CD14-positive monocyte (primary cell): ENCODE data around the gene HAND1. TPM values are rescaled to one million over a fixed set of nuclear protein-coding genes. Genes with fewer than 3 reads are reported as not detected.

Source experiments
- DNase-seq, 3 donors: peaks; one replicate each; pipeline ENCODE4 v3.0.0-alpha.2; 2011 to 2022
- H2AFZ ChIP-seq: 2 replicates; pipeline ENCODE4 v1.6.0; 2012; ENCODE audit warnings: mild to moderate bottlenecking, low read depth, low read length, inconsistent platforms; ENCODE audit not compliant: insufficient read depth, poor library complexity, severe bottlenecking
- H3K27ac ChIP-seq, 2 donors: 1 replicate in 1 of 2; 2 replicates in 1 of 2; pipeline ENCODE4 v1.5.1; 2012 to 2013; ENCODE audit warnings: low read length in 2 of 2, control low read depth in 1 of 2, inconsistent platforms in 1 of 2, low read depth in 1 of 2, mild to moderate bottlenecking in 1 of 2
- H3K27me3 ChIP-seq, 2 donors: one replicate each; pipeline versions ENCODE4 v1.6.0 to v1.6.1; 2011 to 2013; ENCODE audit warnings: low read length in 2 of 2; ENCODE audit not compliant: control insufficient read depth in 2 of 2, insufficient read depth in 2 of 2
- H3K36me3 ChIP-seq, 2 donors: replicated peaks in 1 of 2; 1 replicate in 1 of 2; 2 replicates in 1 of 2; pipeline versions ENCODE4 v1.5.1 to v1.6.1; 2012 to 2013; ENCODE audit warnings: low read length in 2 of 2, control low read depth in 1 of 2, inconsistent platforms in 1 of 2, mild to moderate bottlenecking in 1 of 2; ENCODE audit not compliant: insufficient read depth in 2 of 2, control insufficient read depth in 1 of 2
- H3K4me1 ChIP-seq, 2 donors: 1 replicate in 1 of 2; 2 replicates in 1 of 2; pipeline versions ENCODE4 v1.5.1 to v1.6.1; 2012 to 2013; ENCODE audit warnings: low read length in 2 of 2, control low read depth in 1 of 2, inconsistent platforms in 1 of 2, mild to moderate bottlenecking in 1 of 2, moderate library complexity in 1 of 2; ENCODE audit not compliant: insufficient read depth in 2 of 2, control insufficient read depth in 1 of 2
- H3K4me2 ChIP-seq: replicated peaks from 2 replicates; pipeline ENCODE3; 2012; ENCODE audit warnings: low read length, moderate library complexity, mild to moderate bottlenecking; ENCODE audit not compliant: poor library complexity, severe bottlenecking; ENCODE audit errors: extremely low read depth
- H3K4me3 ChIP-seq, 3 experiments: fragments of 200-600 bp in 1 of 3; sonication (generic) in 1 of 3; replicated peaks in 1 of 3; 1 replicate in 2 of 3; 2 replicates in 1 of 3; pipeline ENCODE4 v1.5.1; 2011 to 2013; ENCODE audit warnings: low read length in 3 of 3, mild to moderate bottlenecking in 3 of 3, control low read depth in 2 of 3, low read depth in 2 of 3, inconsistent platforms in 1 of 3, moderate library complexity in 1 of 3
- H3K79me2 ChIP-seq: 2 replicates; pipeline ENCODE4 v1.6.0; 2012; ENCODE audit warnings: mild to moderate bottlenecking, control low read depth, inconsistent platforms, low read length, moderate library complexity; ENCODE audit not compliant: insufficient read depth
- H3K9ac ChIP-seq: 2 replicates; pipeline ENCODE4 v1.6.0; 2017; ENCODE audit warnings: low read length, mild to moderate bottlenecking; ENCODE audit not compliant: insufficient read depth, poor library complexity, severe bottlenecking
- H3K9me3 ChIP-seq, 2 donors: replicated peaks in 1 of 2; 1 replicate in 1 of 2; 2 replicates in 1 of 2; pipeline versions ENCODE4 v1.5.1 to v1.6.1; 2012 to 2013; ENCODE audit warnings: low read length in 2 of 2, control low read depth in 1 of 2; ENCODE audit not compliant: control insufficient read depth in 1 of 2, insufficient read depth in 1 of 2
- H4K20me1 ChIP-seq: 2 replicates; pipeline ENCODE4 v1.6.0; 2012; ENCODE audit warnings: mild to moderate bottlenecking, low read length, control low read depth, moderate library complexity; ENCODE audit not compliant: insufficient read depth
- H3K27ac Mint-ChIP-seq, 7 donors: one replicate each; pipeline ENCODE4 v1.8.0; 2020; ENCODE audit warnings: mild to moderate bottlenecking in 7 of 7, mixed read lengths in 7 of 7, moderate library complexity in 6 of 7, inconsistent platforms in 2 of 7
- H3K27me3 Mint-ChIP-seq, 3 donors: one replicate each; pipeline ENCODE4 v1.8.0; 2021 to 2022; ENCODE audit warnings: low read depth in 3 of 3, mild to moderate bottlenecking in 3 of 3, mixed read lengths in 3 of 3, moderate library complexity in 3 of 3, inconsistent platforms in 1 of 3
- H3K36me3 Mint-ChIP-seq, 2 donors: one replicate each; pipeline ENCODE4 v1.8.0; 2020; ENCODE audit warnings: mixed read lengths in 2 of 2, inconsistent platforms in 1 of 2, mild to moderate bottlenecking in 1 of 2
- H3K4me1 Mint-ChIP-seq: one replicate; pipeline ENCODE4 v1.8.0; 2020; ENCODE audit warnings: mild to moderate bottlenecking, mixed read lengths
- H3K4me3 Mint-ChIP-seq, 2 donors: one replicate each; pipeline ENCODE4 v1.8.0; 2020; ENCODE audit warnings: mild to moderate bottlenecking in 2 of 2, mixed read lengths in 2 of 2, moderate library complexity in 1 of 2
- H3K9me3 Mint-ChIP-seq, 7 donors: one replicate each; pipeline ENCODE4 v1.8.0; 2020 to 2022; ENCODE audit warnings: mixed read lengths in 7 of 7, mild to moderate bottlenecking in 6 of 7, moderate library complexity in 6 of 7, inconsistent platforms in 2 of 7
- CTCF ChIP-seq: fragments of 200-600 bp; IDR thresholded peaks from one replicate; pipeline ENCODE4 v1.8.0; 2022; ENCODE audit warnings: antibody characterized with exemption, mild to moderate bottlenecking
- WGBS: methylation state at CpG from one replicate; pipeline ENCODE4 v1.1.5; 2013; ENCODE audit warnings: missing lambda C conversion rate; ENCODE audit not compliant: insufficient coverage; 5-methylcytosine and 5-hydroxymethylcytosine counted together
- intact Hi-C, 2 donors: fragments of 100-400 bp; cut with micrococcal nuclease; formaldehyde crosslinking; loops; one replicate each; pipeline versions ENCODE4 v1.15.0 to v1.15.1; 2023
- polyA plus RNA-seq, 3 donors: library from polyadenylated mRNA; depleted of rRNA in 1 of 3; unstranded in 2 of 3; stranded (reverse) in 1 of 3; fragments of 300-500 nt in 2 of 3; fragments of >200 nt in 1 of 3; fragmentation: Illumina TruSeq in 2 of 3; gene quantifications; 1 replicate in 2 of 3; 2 replicates in 1 of 3; pipeline ENCODE4 v1.2.3, GENCODE V29; 2012 to 2021

HAND1 gene
- polyA plus RNA-seq, 3 donors: not detected

GRCh38 chr5:154456540-154456939 is 21.5 kb downstream of the HAND1 start:
- intact Hi-C loops: no loop called here
- no peak overlapping the region for H2AFZ ChIP-seq
- no peaks in the 10 kb centered on the region for H3K4me1 ChIP-seq
- no peak for TF ChIP-seq CTCF
- H3K27me3 ChIP-seq: no peaks in the 10 kb centered on the region
- H3K27me3 Mint-ChIP-seq: peaks cover 0 to 2% (median 0%) of the 10 kb centered on the region in 3 donors
- peaks cover 2% of the 10 kb centered on the region for H3K4me1 Mint-ChIP-seq
- no peaks in the 10 kb centered on the region for H3K9me3 ChIP-seq
- no peak for DNase-seq
- H3K4me2 ChIP-seq: no peak overlapping the region
- peaks cover 76 to 85% of the 10 kb centered on the region in 2 donors for H3K36me3 Mint-ChIP-seq
- H4K20me1 ChIP-seq: peaks cover 15% of the 10 kb centered on the region
- no peak overlapping the region for H3K27ac ChIP-seq
- no peak overlapping the region for H3K4me3 ChIP-seq
- WGBS: no CpG with 5 or more reads among the region's 3 CpGs
- no peak overlapping the region for H3K4me3 Mint-ChIP-seq
- no peaks in the 10 kb centered on the region for H3K79me2 ChIP-seq
- H3K36me3 ChIP-seq: peaks cover 78 to 99% of the 10 kb centered on the region in 2 donors
- no peaks in the 10 kb centered on the region for H3K9me3 Mint-ChIP-seq
- no peak overlapping the region for H3K9ac ChIP-seq
- H3K27ac Mint-ChIP-seq: no peak overlapping the region

GRCh38 chr5:154455585-154455984 is 22.4 kb downstream of the HAND1 start:
- Histone ChIP-seq H4K20me1 (peaks cover 21% of the 10 kb centered on the region), H3K27me3 (no peaks in the 10 kb centered on the region), H3K4me1 (no peaks in the 10 kb centered on the region), H3K9me3 (no peaks in the 10 kb centered on the region), H3K4me2 (no peak overlapping the region), H3K27ac (no peak overlapping the region), H3K36me3 (peaks cover 88 to 100% of the 10 kb centered on the region in 2 donors), H3K9ac (no peak overlapping the region), H2AFZ (no peak overlapping the region), H3K4me3 (no peak overlapping the region), H3K79me2 (peaks cover 3% of the 10 kb centered on the region)
- Mint-ChIP-seq H3K27ac (no peak overlapping the region), H3K4me1 (no peaks in the 10 kb centered on the region), H3K9me3 (no peaks in the 10 kb centered on the region), H3K4me3 (no peak overlapping the region), H3K27me3 (peaks cover 0 to 2% (median 0%) of the 10 kb centered on the region in 3 donors), H3K36me3 (peaks cover 83 to 88% of the 10 kb centered on the region in 2 donors)
- no peak for TF ChIP-seq CTCF
- intact Hi-C loops: no loop called here
- DNase-seq: no peak
- no CpG with 5 or more reads among the region's 5 CpGs for WGBS
